Heart left ventricle (tissue), 16 donors: ENCODE data around the gene RAB33B. TPM values are rescaled to one million over a fixed set of nuclear protein-coding genes. Genes with fewer than 3 reads are reported as not detected.

Experiments
- ATAC-seq, 4 donors: fragments of 200-7000 bp; cut with Tn5 transposase; one replicate each; pipeline ENCODE4 v1.9.1; 2020 to 2022; ENCODE audit warnings: moderate library complexity in 4 of 4, mild to moderate bottlenecking in 3 of 4, moderate number of reproducible peaks in 1 of 4
- DNase-seq, 5 donors: peaks; one replicate each; pipeline ENCODE4 v3.0.0-alpha.2; 2020
- H3K27ac ChIP-seq, 12 donors: fragments of 200-600 bp; sonication (generic) in 4 of 12; one replicate each; pipeline versions ENCODE4 v1.5.0 to v1.8.0; 2016 to 2022; ENCODE audit warnings: mild to moderate bottlenecking in 2 of 12
- H3K27me3 ChIP-seq, 9 donors: fragments of 200-600 bp; sonication (generic) in 2 of 9; one replicate each; pipeline versions ENCODE4 v1.5.1 to v1.8.0; 2016 to 2022; ENCODE audit warnings: mild to moderate bottlenecking in 3 of 9
- H3K36me3 ChIP-seq, 9 donors: fragments of 200-600 bp; sonication (generic) in 2 of 9; one replicate each; pipeline versions ENCODE4 v1.5.0 to v1.8.0; 2018 to 2022; ENCODE audit warnings: mild to moderate bottlenecking in 2 of 9
- H3K4me1 ChIP-seq, 12 donors: fragments of 200-600 bp; sonication (generic) in 4 of 12; one replicate each; pipeline versions ENCODE4 v1.5.0 to v1.8.0; 2016 to 2022; ENCODE audit warnings: mild to moderate bottlenecking in 3 of 12
- H3K4me3 ChIP-seq, 12 donors: fragments of 200-600 bp; sonication (generic) in 4 of 12; one replicate each; pipeline versions ENCODE4 v1.5.0 to v1.8.0; 2017 to 2022; ENCODE audit warnings: mild to moderate bottlenecking in 9 of 12, moderate library complexity in 4 of 12
- H3K9me3 ChIP-seq, 12 donors: fragments of 200-600 bp; sonication (generic) in 4 of 12; one replicate each; pipeline versions ENCODE4 v1.5.0 to v1.8.0; 2016 to 2022; ENCODE audit warnings: mild to moderate bottlenecking in 1 of 12
- POLR2A ChIP-seq, 2 donors: fragments of 450-650 bp; IDR thresholded peaks; one replicate each; pipeline ENCODE4 v1.6.1; 2017; ENCODE audit warnings: antibody characterized with exemption in 2 of 2, mild to moderate bottlenecking in 2 of 2, moderate library complexity in 2 of 2
- WGBS, 4 donors: extraction: QIAGEN DNeasy Blood & Tissue Kit in 2 of 4; methylation state at CpG; one replicate each; pipeline versions ENCODE4 v1.1.5 to v1.1.7; 2013 to 2018; 5-methylcytosine and 5-hydroxymethylcytosine counted together
- intact Hi-C, 10 donors: fragments of 100-400 bp; cut with DNase I; formaldehyde crosslinking; loops; one replicate each; pipeline versions ENCODE4 v1.11.1 to v1.14.2; 2022
- polyA plus RNA-seq, 2 donors: library from polyadenylated mRNA; stranded (reverse); fragments of 200-250 nt; gene quantifications; one replicate each; pipeline ENCODE4 v1.2.3, GENCODE V29; 2013
- total RNA-seq, 9 donors: library from RNA; depleted of rRNA in 2 of 9; stranded (reverse); fragments of >200 nt in 2 of 9; fragmentation: NEBNext Ultra II Directional in 3 of 9; extraction: Animal tissue kit (Norgen Biotek cat#: 25700) in 3 of 9; gene quantifications; one replicate each; pipeline versions ENCODE4 v1.1.0 to v1.2.4, GENCODE V29; 2016 to 2023
- TF ChIP-seq, protein P1 (sequence below), 12 donors: fragments of 200-600 bp; sonication (generic) in 4 of 12; IDR thresholded peaks; one replicate each; pipeline versions ENCODE4 v1.5.0 to v1.8.0; 2018 to 2022; ENCODE audit warnings: antibody characterized with exemption in 12 of 12, mild to moderate bottlenecking in 5 of 12
- donor health status: ischemic (EF 13 %, LVEDD 7.1; RV severe dilation, severe dysfunction).
- donor health status: healthy with polysubstance abuse.
- donor health status: DM: no; HTN: yes; CAD: no.
- donor health status: DM: no; HTN: no; CAD: no.
- donor health status: ischemic (EF 25% LVEDD 6.9; RV normal size, moderate dysfunction).
- donor health status: ischemic (EF 25% LVEDD 5.7; RV mildly dilated, moderate dysfunction).
- donor health status: healthy.
- donor health status: DM: yes; HTN: yes; CAD: no.
- donor health status: ischemic (EF 35%, LVEDD 5.7; RV mildly dilated, moderate dysfunction).
- donor health status: nonischemic (EF 11% LVEDD 7.7; RV severe dilation, severe dysfunction).
- donor health status: DM: yes; HTN: yes; CAD: no.
- donor health status: PGD.
- donor health status: ischemic (EF 29% LVEDD 5.4; RV normal size, mild dysfunction).
- donor health status: nonischemic (EF 23%, LVEDD 6.1; RV moderate dilation, normal function).

Gene RAB33B
- total and polyA plus RNA-seq, 11 donors = 2.3 to 9.4 (median 6.6) TPM

DNA sequence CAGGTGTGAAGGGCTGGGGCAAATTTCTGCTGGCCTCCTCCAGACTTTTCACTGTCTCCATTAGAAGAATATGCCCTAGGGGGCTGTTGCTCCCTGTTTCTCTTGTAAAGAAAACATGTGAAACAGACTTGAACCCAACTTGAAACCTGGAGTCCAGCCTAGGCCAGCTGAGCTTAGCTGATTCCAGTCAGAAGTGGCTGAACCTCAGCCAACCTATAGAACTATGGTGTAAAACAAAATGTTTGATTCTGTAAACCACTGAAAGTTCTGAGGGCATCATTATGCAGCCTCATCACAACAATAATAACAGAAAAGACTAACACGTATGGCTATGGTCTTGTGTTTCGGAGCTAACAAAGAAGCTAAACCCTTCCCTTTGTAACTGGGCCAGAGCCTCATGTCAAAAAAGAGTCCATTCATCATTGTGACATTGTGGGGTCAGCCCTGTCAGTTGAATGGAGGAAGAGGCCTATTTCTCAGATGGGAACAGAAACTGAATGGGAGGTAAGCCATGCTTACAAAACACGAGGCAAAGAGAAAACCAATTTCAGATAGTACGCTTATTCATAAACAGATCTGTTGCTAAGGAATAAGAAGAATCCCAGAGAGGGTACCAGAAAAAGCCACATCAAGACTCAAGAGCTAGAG, 68.0 kb downstream of the RAB33B start:
- ATAC-seq = no peak
- Histone ChIP-seq H3K4me3 (no peak overlapping the region), H3K27ac (peak overlapping the region in 2 of 12 donors; percentile 9 to 14), H3K9me3 (no peaks in the 10 kb centered on the region), H3K27me3 (no peaks in the 10 kb centered on the region), H3K4me1 (peaks cover 0 to 17% (median 4%) of the 10 kb centered on the region in 12 donors), H3K36me3 (peaks cover 0 to 100% (median 87%) of the 10 kb centered on the region in 9 donors)
- no peak for TF ChIP-seq POLR2A (IDR thresholded peaks at IDR 0.05)
- TF ChIP-seq, protein P1, sequence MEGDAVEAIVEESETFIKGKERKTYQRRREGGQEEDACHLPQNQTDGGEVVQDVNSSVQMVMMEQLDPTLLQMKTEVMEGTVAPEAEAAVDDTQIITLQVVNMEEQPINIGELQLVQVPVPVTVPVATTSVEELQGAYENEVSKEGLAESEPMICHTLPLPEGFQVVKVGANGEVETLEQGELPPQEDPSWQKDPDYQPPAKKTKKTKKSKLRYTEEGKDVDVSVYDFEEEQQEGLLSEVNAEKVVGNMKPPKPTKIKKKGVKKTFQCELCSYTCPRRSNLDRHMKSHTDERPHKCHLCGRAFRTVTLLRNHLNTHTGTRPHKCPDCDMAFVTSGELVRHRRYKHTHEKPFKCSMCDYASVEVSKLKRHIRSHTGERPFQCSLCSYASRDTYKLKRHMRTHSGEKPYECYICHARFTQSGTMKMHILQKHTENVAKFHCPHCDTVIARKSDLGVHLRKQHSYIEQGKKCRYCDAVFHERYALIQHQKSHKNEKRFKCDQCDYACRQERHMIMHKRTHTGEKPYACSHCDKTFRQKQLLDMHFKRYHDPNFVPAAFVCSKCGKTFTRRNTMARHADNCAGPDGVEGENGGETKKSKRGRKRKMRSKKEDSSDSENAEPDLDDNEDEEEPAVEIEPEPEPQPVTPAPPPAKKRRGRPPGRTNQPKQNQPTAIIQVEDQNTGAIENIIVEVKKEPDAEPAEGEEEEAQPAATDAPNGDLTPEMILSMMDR (IDR thresholded peaks at IDR 0.05) = no peak
- 79 to 90% (median 88%) methylated on average over 4 of the region's 4 CpGs for WGBS, 4 donors
- intact Hi-C loops = no loop called here
- no peak for DNase-seq

DNA sequence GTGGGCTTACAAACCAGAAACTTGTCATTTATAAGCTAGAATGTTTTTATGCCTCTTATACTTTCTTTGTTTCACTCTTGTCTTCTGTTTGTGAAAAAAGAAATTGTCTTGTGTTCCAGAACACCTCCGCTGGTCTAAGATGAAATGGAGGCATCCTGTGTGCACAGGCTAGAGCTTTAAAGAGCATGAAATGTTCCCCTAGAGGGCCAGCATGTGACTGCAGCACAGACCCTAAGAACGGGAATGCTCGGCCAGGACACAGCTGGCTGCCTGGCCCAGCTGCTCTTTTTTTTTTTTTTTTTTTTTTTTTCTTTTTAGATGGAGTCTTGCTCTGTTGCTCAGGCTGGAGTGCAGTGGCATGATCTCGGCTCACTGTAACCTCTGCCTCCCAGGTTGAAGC, 68.5 kb downstream of the RAB33B start:
- DNase-seq (peak in 1 of 5 donors; percentile 41), ATAC-seq (peak; percentile 43 to 88 (median 72))
- Histone ChIP-seq H3K27me3 (no peaks in the 10 kb centered on the region), H3K4me3 (no peak overlapping the region), H3K27ac (peak overlapping the region in 2 of 12 donors; percentile 9 to 14), H3K36me3 (peaks cover 0 to 100% (median 87%) of the 10 kb centered on the region in 9 donors), H3K9me3 (no peaks in the 10 kb centered on the region), H3K4me1 (peaks cover 0 to 17% (median 4%) of the 10 kb centered on the region in 12 donors)
- intact Hi-C loops = no loop called here
- TF ChIP-seq, protein P1 (IDR thresholded peaks at IDR 0.05) = peak in 1 of 12 donors; percentile 6
- TF ChIP-seq POLR2A (IDR thresholded peaks at IDR 0.05) = no peak
- 62 to 83% (median 72%) methylated on average over 4 of the region's 4 CpGs for WGBS, 4 donors

GRCh38 chr4:139523076-139523475, 69.2 kb downstream of the RAB33B start:
- Histone ChIP-seq H3K27ac (no peak overlapping the region), H3K4me3 (no peak overlapping the region), H3K4me1 (peaks cover 0 to 17% (median 4%) of the 10 kb centered on the region in 12 donors), H3K27me3 (no peaks in the 10 kb centered on the region), H3K9me3 (no peaks in the 10 kb centered on the region), H3K36me3 (peaks cover 0 to 100% (median 87%) of the 10 kb centered on the region in 9 donors)
- 86 to 91% (median 91%) methylated on average over 1 of the region's 1 CpG for WGBS, 4 donors
- DNase-seq = no peak
- ATAC-seq = no peak
- no peak for TF ChIP-seq POLR2A (IDR thresholded peaks at IDR 0.05)
- TF ChIP-seq, protein P1 (IDR thresholded peaks at IDR 0.05) = no peak
- intact Hi-C loops = no loop called here

DNA sequence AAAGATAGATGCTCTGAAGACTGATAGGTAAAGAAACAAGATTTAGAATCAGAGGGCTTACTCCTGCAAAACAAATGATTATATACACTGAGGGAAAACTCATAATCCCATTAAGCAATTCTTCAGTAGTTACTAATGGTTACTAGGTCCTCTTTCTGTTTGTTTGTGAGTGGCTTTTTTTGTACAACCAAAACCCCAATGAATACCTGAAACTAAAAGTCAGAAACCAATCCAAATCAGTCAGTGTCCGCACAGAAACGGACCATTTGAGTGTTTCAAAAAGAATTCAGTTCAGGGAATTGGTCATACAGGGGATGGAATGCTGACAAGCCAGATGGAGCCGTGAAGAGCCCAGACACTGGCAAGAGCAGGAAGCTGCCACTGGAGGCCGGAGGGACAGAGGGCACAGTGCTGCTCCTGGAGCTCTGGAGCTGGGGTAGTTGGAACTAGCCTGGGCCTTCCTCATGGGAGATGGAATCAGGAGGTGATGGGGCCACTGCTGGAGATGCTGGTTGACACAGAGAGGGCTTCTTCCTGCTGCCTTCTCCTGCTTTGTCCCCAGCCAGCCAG, 70.2 kb downstream of the RAB33B start:
- WGBS, 4 donors = 83 to 94% (median 87%) methylated on average over 4 of the region's 4 CpGs
- Histone ChIP-seq H3K36me3 (peaks cover 0 to 100% (median 89%) of the 10 kb centered on the region in 9 donors), H3K27me3 (no peaks in the 10 kb centered on the region), H3K4me3 (no peak overlapping the region), H3K27ac (no peak overlapping the region), H3K9me3 (no peaks in the 10 kb centered on the region), H3K4me1 (peaks cover 0 to 24% (median 6%) of the 10 kb centered on the region in 12 donors)
- intact Hi-C loops = no loop called here
- no peak for TF ChIP-seq POLR2A (IDR thresholded peaks at IDR 0.05)
- TF ChIP-seq, protein P1 (IDR thresholded peaks at IDR 0.05) = no peak
- DNase-seq (no peak), ATAC-seq (no peak)
